Measurements from ENCODE around the gene PLCB4.

- TF ChIP-seq CTCF (IDR thresholded peaks at IDR 0.05) (no peak), POLR2A (IDR thresholded peaks at IDR 0.05) (no peak)
Observed at GRCh38 chr20:9134346-9134745, 65.5 kb downstream of the PLCB4 start.
